Esophagus muscularis mucosa (tissue), 4 donors: ENCODE results near the gene EPHA6.

Source experiments
- CTCF ChIP-seq, 3 experiments: fragments of 200-600 bp in 2 of 3; fragments of 450-650 bp in 1 of 3; sonication (generic) in 2 of 3; IDR thresholded peaks; one replicate each; pipeline ENCODE4 v1.5.1; 2017 to 2019; ENCODE audit warnings: antibody characterized with exemption in 3 of 3, mild to moderate bottlenecking in 2 of 3, moderate library complexity in 1 of 3
- EP300 ChIP-seq: sonication (generic); formaldehyde crosslinking; IDR thresholded peaks from one replicate; pipeline ENCODE4 v1.6.1; 2017; ENCODE audit warnings: antibody characterized with exemption
- POLR2A ChIP-seq: fragments of 450-650 bp; IDR thresholded peaks from one replicate; pipeline ENCODE4 v1.6.1; 2017; ENCODE audit warnings: antibody characterized with exemption, moderate library complexity, mild to moderate bottlenecking, low read depth
- POLR2AphosphoS5 ChIP-seq, 2 donors: sonication (generic); formaldehyde crosslinking; IDR thresholded peaks; one replicate each; pipeline ENCODE4 v1.6.1; 2017; ENCODE audit warnings: antibody characterized with exemption in 2 of 2

GRCh38 chr3:97646932-97647331, 832.5 kb downstream of the EPHA6 start:
- no peak for TF ChIP-seq POLR2AphosphoS5 (IDR thresholded peaks at IDR 0.05)
- TF ChIP-seq CTCF (IDR thresholded peaks at IDR 0.05), result no peak
- no peak for TF ChIP-seq EP300
- TF ChIP-seq POLR2A, result no peak
